CD4-positive, alpha-beta T cell treated with Interleukin-4 for 1 hour (primary cell): ENCODE results near the gene SPHKAP.
"Not testable (repeated sequence)": the region's sequence is repeated elsewhere in the genome, so short reads cannot be mapped to it uniquely, and the experiment has no call there.

ENCODE experiments used
- DNase-seq, 2 donors: peaks; one replicate each; pipeline ENCODE4 v3.0.0-alpha.2; 2020 to 2022

SPHKAP gene

DNA sequence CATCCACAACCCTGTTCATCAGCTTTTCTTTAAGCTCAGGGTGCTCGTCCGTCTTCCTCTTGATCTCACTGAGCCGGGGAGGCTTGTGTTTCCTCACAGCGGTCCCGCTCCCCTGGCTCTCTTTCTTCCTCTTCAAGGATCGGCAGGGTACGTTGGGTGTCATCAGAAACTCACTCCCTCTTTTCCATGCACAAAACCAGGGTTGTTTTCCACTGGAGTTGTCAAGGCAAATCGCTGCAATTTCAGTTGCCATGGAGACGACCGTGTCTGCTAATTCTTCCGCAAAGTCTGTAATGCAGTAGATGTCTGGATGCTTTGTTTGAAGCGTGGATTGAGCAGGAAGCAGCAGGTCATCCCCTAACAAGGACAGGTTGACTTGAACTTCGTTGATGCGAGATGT is 163.7 kb downstream of the SPHKAP start:
- DNase-seq: no peak

- DNase-seq: no peak
These were observed 165.1 kb downstream of the SPHKAP start for GRCh38 chr2:228016402-228016801.

- DNase-seq: no peak
These were observed 165.7 kb downstream of the SPHKAP start for GRCh38 chr2:228015741-228016140.

- no peak for DNase-seq
These were observed 185.1 kb downstream of the SPHKAP start for GRCh38 chr2:227996366-227996765.

- DNase-seq: no peak
These were observed 190.6 kb downstream of the SPHKAP start for GRCh38 chr2:227990937-227991336.

DNA sequence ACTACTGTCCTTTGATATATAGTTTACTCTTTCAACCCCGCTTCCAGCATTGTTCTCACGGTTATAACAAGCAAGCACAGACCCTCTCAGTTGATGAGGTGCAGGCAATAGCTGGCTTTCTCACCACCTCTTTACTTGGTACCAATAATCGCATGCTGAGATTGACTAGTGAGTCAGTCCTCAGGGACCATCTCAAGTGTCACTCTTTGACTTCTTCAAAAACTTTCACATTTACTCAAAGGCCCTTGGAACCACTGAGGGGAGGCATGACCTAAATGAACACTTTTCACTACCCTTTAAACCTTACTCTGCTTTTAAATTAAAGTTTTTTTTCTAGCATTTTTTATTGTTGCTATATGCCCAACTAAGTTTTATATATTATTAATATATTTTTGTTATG is 208.2 kb downstream of the SPHKAP start:
- DNase-seq: no peak

- no peak for DNase-seq
These were observed 209.8 kb downstream of the SPHKAP start for GRCh38 chr2:227971619-227972230.

DNA sequence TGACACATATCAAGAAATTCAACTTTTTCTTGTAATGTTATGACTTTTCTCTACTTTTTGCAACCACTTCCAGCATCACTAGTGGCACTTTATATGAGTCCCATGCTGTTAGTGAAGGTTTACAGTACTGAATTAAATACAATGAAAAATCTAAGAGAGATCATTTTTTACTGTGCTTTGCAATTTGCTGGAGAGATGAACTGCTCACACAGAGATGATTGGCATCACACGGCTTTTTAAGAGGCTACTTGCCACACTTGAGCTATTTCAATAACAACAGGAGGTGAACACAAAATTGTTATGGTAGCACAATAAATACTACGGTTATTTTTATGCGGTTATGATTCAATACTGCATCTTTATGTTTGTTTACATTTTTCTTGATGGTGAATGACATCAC is 221.2 kb downstream of the SPHKAP start:
- no peak for DNase-seq

DNA sequence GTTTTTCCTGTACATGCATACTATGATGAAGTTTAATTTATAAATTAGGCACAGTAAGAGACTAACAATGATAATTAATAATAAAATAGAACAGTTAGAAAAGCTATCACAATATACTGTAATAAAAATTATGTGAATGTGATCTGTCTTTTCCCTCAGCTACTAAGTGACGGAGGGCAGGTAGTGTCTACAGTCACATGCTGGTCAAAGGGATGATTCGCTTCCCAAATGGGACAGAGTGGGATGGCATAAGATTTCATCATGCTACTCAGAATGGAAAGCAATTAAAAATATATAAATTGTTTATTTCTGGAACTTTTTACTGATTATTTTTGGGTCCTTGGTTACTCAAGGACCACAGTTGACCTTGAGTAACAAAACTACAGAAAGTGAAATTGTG is 238.5 kb downstream of the SPHKAP start:
- no peak for DNase-seq

DNA sequence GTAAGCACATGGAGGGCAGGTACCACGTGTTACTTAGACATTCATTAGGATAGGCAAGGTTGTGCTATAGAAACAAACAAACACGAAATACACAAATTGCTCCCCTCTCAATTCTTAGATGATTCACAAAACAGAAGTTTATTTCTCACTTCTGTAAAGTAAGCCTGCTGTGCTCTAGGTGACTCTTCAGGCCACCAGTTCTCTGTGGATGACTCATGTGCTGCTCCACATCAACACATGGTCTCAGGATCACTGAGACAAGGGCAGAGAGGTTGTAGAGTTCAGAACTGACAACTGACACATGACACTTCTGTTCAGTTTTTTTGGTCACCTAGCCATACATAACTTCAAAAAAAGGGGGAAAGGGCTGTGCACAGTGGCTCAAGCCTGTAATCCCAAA is 239.5 kb downstream of the SPHKAP start:
- no peak for DNase-seq

GRCh38 chr2:227939271-227940027 is 242.0 kb downstream of the SPHKAP start:
- no peak for DNase-seq

DNA sequence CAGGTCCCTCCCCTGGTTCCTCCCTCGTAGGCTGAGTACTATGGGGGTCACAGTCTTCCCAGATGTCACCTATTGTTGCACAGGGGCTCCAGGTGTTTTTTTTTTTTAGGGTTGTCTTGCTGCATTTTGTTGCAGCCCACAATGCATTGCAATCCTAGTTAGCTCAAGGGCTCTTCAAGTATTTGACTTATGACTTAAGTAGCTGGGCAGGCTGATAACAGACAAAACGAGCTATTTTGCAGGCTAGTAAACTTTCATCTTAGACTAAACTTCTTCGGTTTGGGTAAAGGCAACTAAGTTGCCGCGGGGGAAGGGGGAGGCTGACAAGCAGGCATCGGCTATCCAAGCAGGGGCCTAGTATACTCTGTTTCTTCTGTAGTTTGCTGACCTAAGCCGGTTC is 245.2 kb downstream of the SPHKAP start:
- not testable (repeated sequence) for DNase-seq

DNA sequence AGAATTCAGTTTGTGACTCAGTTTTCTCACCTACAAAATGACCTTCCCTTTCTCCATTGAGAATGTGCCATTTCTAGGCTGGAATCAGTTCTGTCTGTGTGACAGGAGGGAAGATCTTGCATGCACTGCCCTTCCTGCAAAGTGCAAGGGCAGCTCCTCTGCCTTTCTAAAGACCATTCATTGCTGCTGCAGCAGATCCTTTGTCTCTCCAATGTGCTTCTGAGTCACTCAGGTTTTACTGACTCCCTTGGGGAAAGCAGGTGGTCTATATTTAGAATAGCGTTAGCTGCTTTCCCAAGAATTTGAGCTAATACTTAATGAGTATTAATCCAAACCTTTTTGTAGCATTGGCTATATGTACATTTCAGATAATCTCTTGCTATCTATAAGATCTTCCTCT is 247.6 kb downstream of the SPHKAP start:
- no peak for DNase-seq

- DNase-seq: no peak
These were observed 249.1 kb downstream of the SPHKAP start for GRCh38 chr2:227932403-227932802.

GRCh38 chr2:227932001-227932400 is 249.5 kb downstream of the SPHKAP start:
- no peak for DNase-seq
